Measurements from ENCODE around the gene LMX1A. TPM values are rescaled to one million over a fixed set of nuclear protein-coding genes. Genes with fewer than 3 reads are reported as not detected.

The LMX1A gene
- total RNA-seq, 1 donor from 2014 or later = 8.7 TPM

DNA sequence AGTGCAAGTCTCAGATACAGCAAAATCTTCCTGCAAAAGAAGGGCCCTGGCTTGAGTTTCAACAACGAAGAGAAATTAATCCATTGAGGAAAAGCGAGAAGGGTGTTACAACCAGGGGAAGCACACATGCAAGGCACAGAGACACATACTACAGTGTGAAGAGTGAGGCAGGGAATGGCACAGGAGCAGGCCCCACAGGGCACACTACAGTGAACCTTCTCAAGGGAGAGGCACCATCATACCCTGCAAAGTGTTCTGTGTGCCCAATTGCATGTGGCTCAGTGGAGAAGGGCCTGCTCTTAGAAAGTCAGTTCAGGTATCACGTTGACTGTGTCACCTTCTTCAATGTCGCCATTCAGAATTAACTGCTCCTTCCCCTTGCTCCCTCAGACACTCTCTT is 60.3 kb downstream of the LMX1A start:
- H3K4me3 Mint-ChIP-seq = no peak overlapping the region
- peaks cover 4% of the 10 kb centered on the region for H3K36me3 Mint-ChIP-seq
- no peaks in the 10 kb centered on the region for H3F3A ChIP-seq (ENCODE audit: low read depth)
- no peak overlapping the region for H3K27ac ChIP-seq
- H2AFZ ChIP-seq (replicated peaks) = no peak overlapping the region
- H3K4me2 ChIP-seq = no peak overlapping the region
- no peaks in the 10 kb centered on the region for H3K27me3 ChIP-seq
- H3K4me1 Mint-ChIP-seq = peaks cover 21% of the 10 kb centered on the region
- H3K9ac ChIP-seq = no peak overlapping the region
- no peak overlapping the region for H3K4me3 ChIP-seq
- no peak overlapping the region for H3K27ac Mint-ChIP-seq
- H4K20me1 ChIP-seq (ENCODE audit: low read depth) = no peaks in the 10 kb centered on the region
- H3K4me1 ChIP-seq = peaks cover 9% of the 10 kb centered on the region
- no peaks in the 10 kb centered on the region for H3K9me3 Mint-ChIP-seq
- H3K9me3 ChIP-seq (ENCODE audit: low read depth) = no peaks in the 10 kb centered on the region
- no peaks in the 10 kb centered on the region for H3K36me3 ChIP-seq
- no peak for TF ChIP-seq EZH2 (IDR thresholded peaks at IDR 0.05)
- TF ChIP-seq EZH2phosphoT487 (IDR thresholded peaks at IDR 0.05) = no peak
- TF ChIP-seq, protein P1, sequence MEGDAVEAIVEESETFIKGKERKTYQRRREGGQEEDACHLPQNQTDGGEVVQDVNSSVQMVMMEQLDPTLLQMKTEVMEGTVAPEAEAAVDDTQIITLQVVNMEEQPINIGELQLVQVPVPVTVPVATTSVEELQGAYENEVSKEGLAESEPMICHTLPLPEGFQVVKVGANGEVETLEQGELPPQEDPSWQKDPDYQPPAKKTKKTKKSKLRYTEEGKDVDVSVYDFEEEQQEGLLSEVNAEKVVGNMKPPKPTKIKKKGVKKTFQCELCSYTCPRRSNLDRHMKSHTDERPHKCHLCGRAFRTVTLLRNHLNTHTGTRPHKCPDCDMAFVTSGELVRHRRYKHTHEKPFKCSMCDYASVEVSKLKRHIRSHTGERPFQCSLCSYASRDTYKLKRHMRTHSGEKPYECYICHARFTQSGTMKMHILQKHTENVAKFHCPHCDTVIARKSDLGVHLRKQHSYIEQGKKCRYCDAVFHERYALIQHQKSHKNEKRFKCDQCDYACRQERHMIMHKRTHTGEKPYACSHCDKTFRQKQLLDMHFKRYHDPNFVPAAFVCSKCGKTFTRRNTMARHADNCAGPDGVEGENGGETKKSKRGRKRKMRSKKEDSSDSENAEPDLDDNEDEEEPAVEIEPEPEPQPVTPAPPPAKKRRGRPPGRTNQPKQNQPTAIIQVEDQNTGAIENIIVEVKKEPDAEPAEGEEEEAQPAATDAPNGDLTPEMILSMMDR (IDR thresholded peaks at IDR 0.05) = no peak
- no peaks in the 10 kb centered on the region for H3K79me2 ChIP-seq (ENCODE audit: low read depth)
- H3K27me3 Mint-ChIP-seq (ENCODE audit: insufficient read depth, low read depth) = peaks cover 6% of the 10 kb centered on the region
- no peak for DNase-seq (ENCODE audit: low spot score)

- Histone ChIP-seq H3K27me3 (no peaks in the 10 kb centered on the region), H3K4me2 (no peak overlapping the region), H3K4me1 (peaks cover 21% of the 10 kb centered on the region), H4K20me1 (ENCODE audit: low read depth) (no peaks in the 10 kb centered on the region), H2AFZ (replicated peaks) (no peak overlapping the region), H3F3A (ENCODE audit: low read depth) (peaks cover 3% of the 10 kb centered on the region), H3K4me3 (no peak overlapping the region), H3K9me3 (ENCODE audit: low read depth) (no peaks in the 10 kb centered on the region), H3K27ac (no peak overlapping the region), H3K9ac (no peak overlapping the region), H3K79me2 (ENCODE audit: low read depth) (no peaks in the 10 kb centered on the region), H3K36me3 (no peaks in the 10 kb centered on the region)
- TF ChIP-seq, protein P1 (IDR thresholded peaks at IDR 0.05) = peak; percentile 19
- no peak for TF ChIP-seq EZH2phosphoT487 (IDR thresholded peaks at IDR 0.05)
- TF ChIP-seq EZH2 (IDR thresholded peaks at IDR 0.05) = no peak
- Mint-ChIP-seq H3K36me3 (peaks cover 10% of the 10 kb centered on the region), H3K4me3 (no peak overlapping the region), H3K27me3 (ENCODE audit: insufficient read depth, low read depth) (peaks cover 13% of the 10 kb centered on the region), H3K9me3 (peaks cover 9% of the 10 kb centered on the region), H3K27ac (no peak overlapping the region), H3K4me1 (peaks cover 37% of the 10 kb centered on the region)
- DNase-seq (ENCODE audit: low spot score) = no peak
These were observed 66.4 kb downstream of the LMX1A start for GRCh38 chr1:165290148-165290547.

GRCh38 chr1:165289556-165289955 is 67.0 kb downstream of the LMX1A start:
- Histone ChIP-seq H3K4me1 (peaks cover 21% of the 10 kb centered on the region), H3K9me3 (ENCODE audit: low read depth) (no peaks in the 10 kb centered on the region), H3K27me3 (no peaks in the 10 kb centered on the region), H2AFZ (replicated peaks) (no peak overlapping the region), H3K9ac (no peak overlapping the region), H3K36me3 (no peaks in the 10 kb centered on the region), H3F3A (ENCODE audit: low read depth) (peaks cover 3% of the 10 kb centered on the region), H3K4me3 (no peak overlapping the region), H3K4me2 (no peak overlapping the region), H4K20me1 (ENCODE audit: low read depth) (no peaks in the 10 kb centered on the region), H3K27ac (no peak overlapping the region), H3K79me2 (ENCODE audit: low read depth) (no peaks in the 10 kb centered on the region)
- TF ChIP-seq EZH2phosphoT487 (IDR thresholded peaks at IDR 0.05) = no peak
- TF ChIP-seq, protein P1 (IDR thresholded peaks at IDR 0.05) = no peak
- no peak for TF ChIP-seq EZH2 (IDR thresholded peaks at IDR 0.05)
- no peak overlapping the region for H3K4me3 Mint-ChIP-seq
- no peak overlapping the region for H3K27ac Mint-ChIP-seq
- H3K4me1 Mint-ChIP-seq = peaks cover 43% of the 10 kb centered on the region
- H3K27me3 Mint-ChIP-seq (ENCODE audit: insufficient read depth, low read depth) = peaks cover 15% of the 10 kb centered on the region
- H3K9me3 Mint-ChIP-seq = peaks cover 9% of the 10 kb centered on the region
- peaks cover 10% of the 10 kb centered on the region for H3K36me3 Mint-ChIP-seq
- DNase-seq (ENCODE audit: low spot score) = no peak
